Measurements from ENCODE around the gene NRXN3.

- TF ChIP-seq CTCF (conservative IDR thresholded peaks at IDR 0.05; ENCODE audit: low read depth, low read length), result no peak
- TF ChIP-seq EZH2 (IDR thresholded peaks at IDR 0.05; ENCODE audit: low read length, unreplicated experiment), result no peak
Observed at GRCh38 chr14:79453276-79453675, 1283.1 kb downstream of the NRXN3 start.
